Measurements from ENCODE around the gene OGFOD3.

- TF ChIP-seq POLR2AphosphoS5 (IDR thresholded peaks at IDR 0.05; ENCODE audit: insufficient read depth, low read depth, low read length) (peak; percentile 83), CTCF (IDR thresholded peaks at IDR 0.05; ENCODE audit: extremely low read depth in 1 of 2, insufficient read depth in 1 of 2, low read depth in 1 of 2, low read length in 2 of 2) (no peak), EZH2 (IDR thresholded peaks at IDR 0.05; ENCODE audit: borderline replicate concordance, low read depth, low read length, severe bottlenecking) (no peak), JUN (IDR thresholded peaks at IDR 0.05; ENCODE audit: borderline replicate concordance, insufficient read depth, insufficient read length, low read depth) (no peak), POLR2A (IDR thresholded peaks at IDR 0.05; ENCODE audit: low read depth, low read length) (peak; percentile 76)
Measured at GRCh38 chr17:82418001-82418986, at the start of gene OGFOD3, which contains the start of gene HEXD.

All from endothelial cell of umbilical vein (primary cell).